ENCODE measurements around the gene WWP2.
"Not testable (repeated sequence)": the region's sequence is repeated elsewhere in the genome, so short reads cannot be mapped to it uniquely, and the experiment has no call there.

WWP2 gene

DNA sequence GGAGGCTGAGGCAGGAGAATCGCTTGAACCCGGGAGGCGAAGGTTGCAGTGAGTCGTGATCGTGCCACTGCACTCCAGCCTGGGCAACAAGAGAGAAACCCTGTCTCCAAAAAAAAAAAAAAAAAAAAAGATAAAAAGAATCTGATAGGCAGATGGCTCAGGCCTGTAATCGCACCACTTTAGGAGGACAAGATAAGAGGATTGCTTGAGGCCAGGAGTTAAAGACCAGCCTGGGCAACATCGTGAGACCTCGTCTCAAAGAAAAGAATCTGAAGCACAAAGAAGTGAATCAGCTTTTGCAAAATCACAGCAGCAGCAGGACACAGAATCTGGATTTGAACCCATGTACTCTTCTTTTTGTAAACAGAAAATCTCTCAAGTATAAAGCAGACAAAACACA, 15.0 kb upstream of the WWP2 start:
- DNase-seq = no peak

DNA sequence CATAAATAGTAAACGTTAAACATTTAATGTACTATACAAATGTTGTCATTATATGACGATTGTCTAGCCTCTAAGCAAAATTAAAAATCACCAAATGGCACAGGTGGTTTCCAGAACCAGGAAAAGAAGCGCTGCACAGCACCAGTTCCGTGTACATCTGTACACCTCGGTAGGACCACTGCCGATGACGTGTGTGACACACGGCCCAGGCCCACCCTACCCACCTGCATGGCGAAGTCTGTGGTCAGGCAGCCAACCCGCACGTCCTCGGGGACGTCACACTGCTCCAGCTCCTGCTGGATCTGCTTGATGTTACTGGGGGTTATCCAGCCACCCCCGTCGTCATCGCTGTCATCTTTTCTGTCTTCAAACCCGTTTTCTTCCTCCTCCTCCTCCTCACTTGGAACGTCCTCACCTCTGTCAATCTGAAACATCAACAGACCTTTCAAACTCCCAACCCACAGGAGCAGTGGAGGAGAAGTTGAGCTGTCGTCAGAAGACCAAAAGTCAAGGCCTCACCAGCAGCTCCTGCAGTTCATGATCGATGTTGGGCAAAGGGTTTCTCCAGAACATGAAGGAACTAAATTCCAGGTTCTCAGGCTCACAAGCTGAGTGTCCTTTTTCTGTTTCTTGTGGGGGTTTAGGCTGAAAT, 13.3 kb upstream of the WWP2 start:
- DNase-seq = no peak

DNA sequence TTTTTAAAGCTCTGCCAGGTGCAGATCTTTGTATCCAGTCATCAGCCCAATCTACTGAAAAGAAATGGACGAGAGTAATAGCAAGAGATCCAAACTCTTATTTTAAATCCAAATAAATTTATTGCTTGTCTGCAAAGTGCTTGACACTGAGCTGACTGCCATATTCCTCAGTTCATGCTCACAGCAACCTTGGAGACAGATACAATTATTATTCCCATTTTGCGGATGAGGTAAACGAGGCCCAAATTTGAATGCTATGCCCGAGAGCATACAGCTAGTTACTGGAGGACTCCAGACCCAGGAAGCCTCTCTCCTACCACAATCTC, 8.0 kb upstream of the WWP2 start:
- DNase-seq = no peak

DNA sequence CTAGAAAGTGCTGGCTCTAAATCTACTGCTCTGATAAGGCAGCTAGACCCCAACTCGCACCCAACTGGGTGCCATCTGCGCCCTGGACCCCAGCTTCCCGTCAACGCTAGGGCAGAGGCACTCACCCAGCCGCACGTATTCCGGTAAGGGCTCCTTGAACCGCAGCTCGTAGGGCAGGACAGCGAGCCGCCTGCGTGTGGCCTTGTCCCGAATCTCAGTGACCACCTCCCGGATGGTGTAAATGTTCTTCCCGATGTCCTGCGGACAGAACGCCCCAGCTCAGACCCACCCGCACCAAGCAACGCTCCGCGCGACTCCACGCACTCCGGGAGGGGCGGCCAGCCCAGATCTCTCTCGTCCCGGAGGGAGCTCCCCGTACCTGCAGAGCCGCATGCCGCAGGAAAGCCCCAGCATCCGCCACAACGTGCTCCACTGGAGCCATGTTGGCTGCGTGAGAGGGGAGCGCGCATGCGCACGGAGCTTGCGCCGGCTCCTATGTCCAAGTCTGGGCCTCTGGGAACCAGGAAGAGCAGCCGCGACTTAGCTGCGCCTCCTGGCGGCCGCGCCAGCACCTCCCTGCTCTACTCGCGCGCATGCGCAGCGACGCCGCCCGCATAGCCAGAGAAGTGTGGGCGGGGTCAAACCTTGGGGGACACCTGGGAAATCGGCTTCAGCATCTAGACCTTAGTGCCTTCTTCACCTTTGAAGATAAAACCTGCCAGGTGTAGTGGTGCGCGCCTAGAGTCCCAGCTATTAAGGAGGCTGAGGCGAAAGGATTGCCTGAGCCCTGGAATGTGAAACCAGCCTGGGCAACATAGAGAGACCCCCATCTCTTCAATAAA, 7.4 kb upstream of the WWP2 start, which contains the start of gene NOB1:
Gene NOB1 (minus strand): TSS at position 458 of the 842 bp plus-strand sequence. CDS start 16 bp downstream, at position 442.
- DNase-seq = peak; percentile 95

DNA sequence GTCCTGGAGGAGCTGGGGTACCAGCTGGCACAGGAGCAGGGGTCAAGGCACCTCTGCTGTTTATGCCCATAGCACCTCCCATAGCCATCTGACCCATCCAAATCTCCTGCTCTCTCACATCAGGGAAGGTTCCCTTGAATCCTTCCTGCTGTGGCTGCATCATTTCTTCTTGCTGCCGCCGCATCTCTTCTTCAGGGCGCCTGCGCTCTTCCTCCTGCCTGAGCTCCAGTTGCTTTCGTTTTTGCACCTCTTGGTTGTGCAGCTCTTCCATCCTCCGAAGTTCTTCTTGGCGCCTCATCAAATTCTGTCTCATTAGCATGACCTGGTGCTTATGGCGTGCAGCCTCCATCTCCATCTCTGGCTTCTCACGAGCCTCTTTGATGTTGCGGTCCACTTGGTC, 5.4 kb upstream of the WWP2 start:
- no peak for DNase-seq

DNA sequence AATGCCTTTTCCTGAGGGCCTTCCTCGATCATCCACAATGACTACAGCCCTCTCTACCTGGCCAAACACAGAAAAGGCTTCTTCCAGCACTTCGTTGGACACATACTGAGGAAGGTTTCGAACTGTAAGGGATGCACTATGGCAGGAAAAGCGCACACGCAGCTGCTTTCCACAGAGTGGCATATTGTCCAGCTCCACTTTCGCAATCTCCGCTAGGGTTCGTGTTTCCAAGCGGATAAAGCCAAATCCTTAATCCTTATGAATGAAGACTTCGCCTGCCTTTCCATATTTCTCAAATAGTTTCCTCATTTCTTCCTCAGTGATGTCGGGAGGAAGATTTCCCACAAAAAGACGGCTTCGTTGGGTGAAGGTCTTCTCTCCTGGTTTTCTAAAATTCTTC, 4.8 kb upstream of the WWP2 start:
- not testable (repeated sequence) for DNase-seq

DNA sequence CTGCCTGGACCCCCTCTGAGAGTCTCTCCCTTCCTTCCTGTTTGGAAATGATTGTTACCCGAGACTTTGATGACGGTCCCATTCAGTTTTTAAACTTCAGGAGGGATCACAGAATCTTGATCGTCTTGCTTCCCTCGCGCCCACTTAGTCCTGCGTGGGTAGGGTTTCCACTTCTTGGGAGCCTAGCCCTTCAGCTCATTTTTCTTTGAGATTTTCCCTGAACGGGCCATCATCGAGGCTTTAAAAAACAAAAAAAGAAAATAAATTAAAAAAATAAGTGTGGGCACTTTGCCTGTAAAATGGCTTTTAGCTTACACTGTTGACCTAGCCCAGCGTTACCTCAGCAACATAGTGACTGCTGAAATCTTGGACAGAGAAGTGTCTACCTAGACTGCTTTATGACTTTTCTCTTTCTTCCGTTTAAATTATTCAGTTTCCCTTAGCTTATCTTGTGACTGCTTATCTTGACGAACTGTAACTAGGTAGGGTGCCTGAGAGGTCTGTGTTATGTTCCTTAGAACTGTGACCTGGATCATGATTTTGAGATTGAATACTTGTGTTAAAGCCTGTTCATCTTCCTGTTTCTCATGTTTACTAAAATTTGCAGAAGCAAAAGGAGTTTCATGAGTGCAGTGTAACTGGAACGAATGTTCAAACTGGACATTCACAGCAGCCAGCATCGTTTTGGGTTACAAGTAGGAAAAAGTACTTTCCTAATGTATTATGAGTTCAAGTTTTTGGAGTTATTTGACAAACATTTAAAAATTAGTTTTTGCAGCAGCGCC, 874 bp downstream of the WWP2 start:
- no peak for DNase-seq

DNA sequence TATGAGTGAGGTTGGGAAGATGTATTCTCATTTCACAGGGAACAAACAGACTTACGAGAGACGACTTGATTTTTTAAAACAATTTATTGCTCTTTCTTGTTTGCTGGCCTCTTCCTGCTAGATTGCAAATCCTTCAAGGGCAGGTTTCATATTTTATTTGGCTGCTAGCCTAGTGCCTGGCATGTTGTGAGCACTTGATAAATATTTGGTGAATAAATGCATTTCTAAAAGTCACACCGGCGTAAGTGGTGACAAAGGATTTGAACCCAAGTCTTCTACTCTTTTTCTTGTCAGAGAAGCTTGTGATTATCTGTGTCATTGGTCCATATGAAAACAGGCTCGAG, 1.4 kb downstream of the WWP2 start:
- DNase-seq = no peak

DNA sequence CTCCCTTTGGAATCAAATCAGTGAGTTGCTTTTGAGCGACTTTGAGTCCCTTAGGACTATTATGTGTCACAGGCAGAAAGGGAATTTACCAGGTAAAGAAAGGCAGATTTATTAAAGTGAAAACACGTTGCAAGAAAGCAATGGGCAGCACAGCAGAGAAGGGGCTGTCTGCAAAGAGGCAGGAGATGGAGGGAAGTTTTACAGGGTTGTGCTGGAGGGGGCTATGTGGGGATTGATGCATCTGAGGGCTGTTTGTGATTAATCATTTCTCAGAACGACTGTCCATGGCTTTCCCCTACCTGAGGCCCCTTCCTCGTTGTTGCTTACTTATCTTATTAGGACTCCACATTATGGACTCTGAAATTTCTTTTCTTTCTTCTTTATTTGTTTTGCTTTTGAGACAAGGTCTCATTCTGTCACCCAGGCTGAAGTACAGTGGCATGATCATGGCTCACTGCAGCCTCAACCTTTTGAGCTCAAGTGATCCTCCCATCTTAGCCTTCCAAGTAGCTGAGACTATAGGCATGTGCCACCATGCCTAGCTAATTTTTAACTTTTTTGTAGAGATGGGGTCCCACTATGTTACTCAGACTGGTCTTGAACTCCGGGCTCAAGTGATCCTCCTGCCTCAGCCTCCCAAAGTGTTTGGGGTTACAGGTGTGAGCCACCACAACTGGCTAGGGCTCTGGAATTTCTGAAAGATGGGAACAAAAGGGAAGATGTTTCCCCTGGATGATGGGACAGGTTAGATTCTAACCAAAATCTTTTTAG, 5.5 kb downstream of the WWP2 start:
- DNase-seq = no peak

DNA sequence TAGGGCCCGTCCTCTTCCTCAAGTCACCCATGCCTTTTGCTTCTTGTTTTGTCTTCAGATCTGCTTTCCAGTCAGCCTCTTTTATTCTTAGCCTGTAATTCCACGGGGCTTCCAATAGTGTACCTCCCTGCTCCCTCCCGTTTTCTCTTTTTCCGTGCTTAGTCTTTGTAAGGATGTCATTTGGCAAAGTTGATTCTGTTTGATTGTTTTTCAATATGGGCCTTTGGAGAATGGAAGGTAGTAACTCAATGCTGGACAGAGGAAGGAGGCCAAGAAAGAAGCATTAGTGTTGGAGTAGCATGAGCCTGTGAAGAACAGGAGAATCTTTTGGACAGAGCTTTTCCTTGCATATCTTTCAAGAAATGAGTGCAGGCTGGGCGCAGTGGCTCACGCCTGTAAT, 6.5 kb downstream of the WWP2 start:
- no peak for DNase-seq

DNA sequence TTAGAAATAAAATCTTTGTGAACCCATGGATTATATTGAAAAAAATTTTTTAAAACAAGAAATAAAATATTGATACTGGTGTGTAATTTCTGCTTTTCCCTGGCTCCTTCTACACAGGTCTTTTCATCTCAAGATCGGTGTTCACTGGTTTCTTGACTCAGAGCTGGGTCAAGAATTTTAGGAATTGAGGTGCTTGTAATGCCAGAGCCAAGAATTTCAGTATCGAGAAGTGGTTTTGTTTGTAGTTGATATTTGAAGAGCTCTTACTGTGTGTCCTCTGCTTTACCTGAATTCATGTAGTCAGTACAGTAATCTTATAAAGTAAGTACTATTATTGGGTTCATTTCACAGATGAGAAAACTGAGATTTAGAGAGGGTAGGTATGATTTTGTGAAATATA, 7.3 kb downstream of the WWP2 start:
- DNase-seq = no peak

DNA sequence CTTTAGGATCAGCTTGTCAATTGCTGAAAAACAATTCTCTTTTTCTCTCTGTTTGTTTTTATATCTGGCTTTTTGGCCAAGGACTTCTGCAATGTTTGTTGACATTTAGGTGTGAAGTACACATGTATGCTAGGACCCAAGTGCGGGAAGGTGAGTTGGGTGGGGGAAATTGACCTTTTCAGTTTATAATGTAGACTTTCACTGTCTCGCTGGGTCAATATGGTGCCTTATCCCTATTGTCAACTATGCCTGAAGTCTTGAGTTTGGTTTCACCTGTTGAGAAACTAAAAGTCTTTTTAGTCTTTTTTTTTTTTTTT, 9.5 kb downstream of the WWP2 start:
- DNase-seq = no peak

DNA sequence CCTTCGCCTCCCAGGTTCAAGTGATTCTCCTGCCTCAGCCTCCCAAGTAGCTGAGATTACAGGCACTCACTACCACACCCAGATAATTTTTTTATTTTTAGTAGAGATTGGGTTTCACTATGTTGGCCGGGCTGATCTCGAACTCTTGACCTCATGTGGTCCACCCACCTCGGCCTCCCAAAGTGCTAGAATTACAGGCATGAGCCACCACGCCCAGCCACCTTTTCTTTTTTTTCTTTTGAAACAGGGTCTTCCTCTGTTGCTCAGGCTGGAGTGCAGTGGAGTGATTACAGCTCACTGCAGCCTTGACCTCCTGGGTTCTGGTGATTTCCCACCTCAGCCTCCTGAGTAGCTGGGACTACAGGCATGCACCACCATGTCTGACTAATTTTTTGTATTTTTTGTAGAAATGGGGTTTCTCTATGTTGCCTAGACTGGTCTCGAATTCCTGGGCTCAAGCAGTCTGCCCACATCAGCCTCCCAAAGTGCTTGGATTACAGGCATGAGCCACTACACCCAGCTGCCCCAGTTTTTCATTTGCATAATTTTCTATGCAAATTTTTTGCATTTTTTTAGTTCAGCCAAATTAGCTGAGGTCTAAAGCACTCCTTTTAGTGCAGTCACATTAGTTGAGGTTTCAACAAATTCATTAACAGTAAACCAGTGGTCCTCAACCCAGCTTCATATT, 11.3 kb downstream of the WWP2 start:
- DNase-seq = no peak

DNA sequence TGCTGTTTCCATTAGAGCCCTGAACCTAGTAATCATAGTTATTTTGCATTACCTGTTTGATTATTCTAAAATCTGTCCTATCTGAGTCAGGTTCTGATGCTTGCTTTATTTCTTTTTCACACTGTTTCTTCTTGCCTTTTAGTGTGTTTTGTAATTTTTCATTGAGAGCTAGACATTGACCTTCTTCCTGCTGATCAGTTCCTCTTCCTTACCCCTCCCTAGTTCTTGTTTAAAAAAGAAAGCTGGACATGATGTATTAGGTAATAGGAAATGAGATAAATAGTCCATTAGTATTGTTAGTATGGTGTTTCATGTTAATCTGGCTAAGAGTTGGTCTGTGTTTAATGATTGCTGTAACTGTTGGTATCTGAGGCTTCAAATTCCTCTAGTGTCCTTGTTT, 13.4 kb downstream of the WWP2 start:
- DNase-seq = no peak

DNA sequence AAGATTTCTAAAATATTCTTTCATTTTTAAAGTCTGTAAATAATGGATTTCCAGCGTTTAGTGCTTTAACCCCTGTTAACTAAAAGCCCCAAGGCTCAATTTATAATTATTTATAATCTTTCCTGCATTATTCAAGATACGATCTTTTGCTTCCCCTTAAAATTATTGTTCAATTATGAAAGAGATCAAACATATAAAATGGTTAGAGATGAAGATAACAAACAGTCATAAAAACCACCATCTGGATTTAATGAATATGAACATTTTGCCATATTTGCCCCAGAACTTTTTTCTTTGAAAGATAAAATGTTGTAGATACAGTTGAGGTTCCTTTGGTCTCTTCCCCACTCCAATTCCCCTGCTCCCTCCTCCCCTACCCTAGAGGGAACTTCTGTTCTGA, 17.6 kb downstream of the WWP2 start:
- DNase-seq = no peak

DNA sequence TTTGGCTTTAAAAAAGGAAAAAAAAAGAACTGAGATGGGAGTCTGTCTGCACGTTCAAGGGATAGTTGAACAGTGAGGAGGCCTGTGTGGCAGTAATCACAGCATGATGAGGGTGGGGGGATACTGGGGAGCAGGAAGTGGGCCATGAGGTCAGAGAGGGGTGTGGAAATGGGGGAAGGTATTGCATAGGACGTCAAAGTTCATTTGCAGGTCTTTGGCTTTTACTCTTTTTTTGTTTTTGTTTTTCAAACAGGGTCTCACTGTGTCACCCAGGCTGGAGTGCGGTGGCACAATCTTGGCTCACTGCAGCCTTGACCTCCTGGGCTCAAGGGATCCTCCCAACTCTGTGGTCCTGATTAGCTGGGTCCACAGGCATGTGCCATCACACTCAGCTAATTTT, 19.0 kb downstream of the WWP2 start:
- DNase-seq = no peak

DNA sequence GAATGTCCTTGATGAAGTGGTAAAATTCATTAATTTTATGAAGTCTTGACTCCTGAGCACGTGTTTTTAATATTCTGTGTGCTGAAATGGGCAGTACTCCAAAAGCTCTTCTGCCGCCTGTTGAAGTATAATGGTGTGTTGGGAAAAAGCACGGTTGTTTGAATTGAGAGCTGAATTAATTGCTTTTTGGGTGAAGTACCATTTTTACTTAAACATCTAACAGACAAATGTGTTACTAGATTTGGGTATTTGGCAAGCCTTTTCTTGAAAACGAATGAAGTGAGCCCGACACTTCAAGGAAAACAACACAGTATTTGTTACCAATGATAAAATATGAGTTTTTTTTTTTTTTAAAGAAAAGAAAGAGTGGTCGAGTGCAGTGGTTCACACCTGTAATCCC, 22.5 kb downstream of the WWP2 start:
- no peak for DNase-seq

DNA sequence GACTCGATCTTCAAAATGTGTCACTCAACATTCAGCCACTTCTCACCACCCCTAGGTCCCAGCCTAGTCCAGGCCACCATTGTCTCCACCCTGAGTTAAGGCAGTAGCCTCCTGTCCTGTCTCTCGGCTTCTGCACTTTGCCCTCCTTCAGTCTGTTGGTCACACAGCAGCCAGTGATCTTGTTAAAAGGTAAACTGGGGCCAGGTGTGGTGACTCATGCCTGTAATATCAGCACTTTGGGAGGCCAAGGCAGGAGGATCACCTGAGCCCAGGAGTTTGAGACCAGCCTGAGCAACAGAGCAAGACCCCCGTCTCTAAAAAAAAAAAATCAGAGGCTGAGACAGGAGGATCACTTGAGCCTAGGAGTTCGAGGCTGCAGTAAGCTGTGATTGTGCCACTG, 25.8 kb downstream of the WWP2 start:
- no peak for DNase-seq

DNA sequence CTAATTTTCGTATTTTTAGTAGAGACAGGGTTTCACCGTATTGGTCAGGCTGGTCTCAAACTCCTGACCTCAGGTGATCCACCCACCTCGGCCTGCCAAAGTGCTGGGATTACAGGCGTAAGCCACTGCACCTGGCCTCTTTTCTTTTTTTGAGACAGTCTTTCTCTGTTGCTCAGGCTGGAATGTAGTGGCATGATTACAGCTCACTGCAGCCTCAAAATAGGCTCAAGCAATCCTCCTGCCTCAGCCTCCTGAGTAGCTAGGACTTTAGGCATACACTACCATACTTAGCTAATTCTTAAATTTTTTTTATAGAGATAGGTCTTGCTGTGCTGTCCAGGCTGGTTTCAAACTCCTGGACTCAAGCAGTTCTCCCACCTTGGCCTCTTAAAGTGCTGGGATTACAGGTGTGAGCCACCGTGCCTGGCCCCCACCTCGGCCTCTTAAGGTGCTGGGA, 29.3 kb downstream of the WWP2 start:
- DNase-seq = not testable (repeated sequence)

DNA sequence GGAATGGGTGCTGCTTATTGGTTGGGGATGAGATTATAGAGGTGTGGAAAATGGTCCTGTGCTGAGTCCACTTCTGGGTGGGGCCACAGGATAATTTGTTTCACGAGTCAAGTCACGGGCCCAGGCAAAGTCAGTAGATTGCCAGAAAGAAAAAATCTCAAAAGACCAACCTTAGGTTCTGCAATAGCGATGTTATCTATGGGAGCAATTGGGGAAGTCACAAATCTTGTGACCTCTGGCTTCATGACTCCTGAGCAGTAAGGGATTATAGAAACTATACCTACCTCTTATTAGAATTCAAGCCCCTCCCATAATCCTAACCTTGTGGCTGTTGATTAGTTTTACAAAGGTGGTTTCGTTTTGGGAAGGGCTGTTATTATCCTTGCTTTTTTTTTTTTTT, 31.4 kb downstream of the WWP2 start:
- DNase-seq = no peak

DNA sequence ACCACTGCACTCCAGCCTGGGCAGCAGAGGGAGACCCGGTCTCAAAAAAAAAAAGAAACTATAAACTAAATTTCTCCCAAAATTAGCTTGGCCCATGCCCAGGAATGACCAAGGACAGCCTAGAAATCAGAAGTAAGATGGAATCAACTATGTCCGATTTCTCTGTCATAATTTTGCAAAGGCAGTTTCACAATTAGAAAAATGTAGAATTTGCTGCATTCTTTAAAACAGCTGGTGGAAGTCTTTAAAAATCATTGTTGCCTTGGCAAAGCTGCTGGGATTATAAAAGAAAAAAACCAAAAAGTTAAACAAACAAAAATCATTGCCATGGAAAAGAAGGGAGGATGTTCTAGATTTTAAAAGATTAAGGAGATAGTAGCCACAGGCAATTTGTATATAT, 32.4 kb downstream of the WWP2 start:
- no peak for DNase-seq

DNA sequence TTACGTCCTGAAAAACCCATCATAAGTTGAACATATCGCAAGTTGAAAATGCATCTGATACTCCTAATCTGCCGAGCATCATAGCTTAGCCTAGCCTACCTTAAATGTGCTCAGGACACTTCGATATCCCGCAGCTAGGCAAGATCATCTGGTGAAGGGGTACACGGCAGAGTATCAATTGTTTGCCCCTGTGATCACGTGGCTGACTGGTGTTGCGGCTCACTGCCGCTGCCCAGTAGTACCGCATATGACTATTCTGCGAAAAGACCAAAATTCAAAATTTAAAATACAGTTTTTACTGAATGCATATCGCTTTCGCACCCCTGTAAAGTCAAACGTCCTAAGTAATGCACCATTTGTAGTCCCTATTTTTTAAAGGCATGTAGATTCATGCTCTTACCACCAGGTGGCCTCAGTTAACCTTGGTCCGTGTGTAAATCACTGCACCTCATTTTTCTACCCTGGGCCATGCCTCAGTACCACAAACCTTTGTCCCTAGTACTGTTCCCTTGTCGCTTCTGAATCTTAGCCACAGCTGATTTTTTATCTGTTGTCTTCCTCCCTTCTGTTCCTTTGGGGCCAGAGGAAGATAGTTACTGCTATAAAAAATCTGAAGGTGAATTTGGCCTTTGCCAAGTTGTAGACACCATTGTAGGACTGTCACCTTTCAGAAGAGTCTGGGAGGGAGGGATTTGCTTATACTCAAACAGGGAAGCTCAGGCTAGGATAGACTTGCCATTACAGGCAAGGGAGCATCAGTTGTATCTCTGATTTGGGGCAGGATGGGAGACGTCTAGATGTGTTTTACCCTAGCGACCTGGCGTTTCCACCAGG, 34.4 kb downstream of the WWP2 start:
- DNase-seq = peak; percentile 57
